ENCODE measurements around the gene AKAP7.

Gene AKAP7

DNA sequence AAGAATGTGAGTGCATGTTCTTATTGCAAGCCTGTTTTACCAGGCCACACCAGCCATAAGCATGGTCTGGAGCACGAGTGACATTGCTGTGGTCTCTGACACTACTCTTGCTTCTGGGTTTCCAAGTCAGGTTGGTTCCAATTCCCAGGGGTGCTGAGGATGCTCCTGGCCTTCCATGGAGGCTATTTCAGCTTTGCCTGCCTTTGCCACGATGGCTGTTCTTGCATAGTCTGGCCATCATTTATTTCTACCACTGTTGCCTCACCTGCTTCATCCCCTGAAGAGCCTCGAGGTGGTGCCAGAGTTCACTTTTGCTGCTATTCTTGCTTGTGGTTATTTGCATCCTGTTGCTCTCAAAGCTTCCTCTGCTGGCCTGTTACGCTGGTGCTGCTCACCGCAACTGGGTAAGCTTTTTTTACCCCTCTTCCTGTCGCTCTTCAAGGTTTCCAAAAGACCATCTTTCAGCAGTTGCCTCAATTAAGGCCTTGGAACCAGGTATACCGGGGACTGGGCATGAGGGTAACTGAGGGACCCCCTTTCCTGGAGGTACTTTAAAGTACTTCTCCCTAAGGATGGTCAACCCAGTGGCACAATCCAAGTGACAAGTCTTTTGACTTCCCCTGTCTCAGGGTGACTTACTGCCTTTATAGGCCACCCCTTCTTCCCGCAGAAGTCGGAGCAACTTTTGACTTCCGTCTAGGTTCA, 64.5 kb downstream of the AKAP7 start:
- peak; percentile 43 for DNase-seq (ENCODE audit: low spot score)

DNA sequence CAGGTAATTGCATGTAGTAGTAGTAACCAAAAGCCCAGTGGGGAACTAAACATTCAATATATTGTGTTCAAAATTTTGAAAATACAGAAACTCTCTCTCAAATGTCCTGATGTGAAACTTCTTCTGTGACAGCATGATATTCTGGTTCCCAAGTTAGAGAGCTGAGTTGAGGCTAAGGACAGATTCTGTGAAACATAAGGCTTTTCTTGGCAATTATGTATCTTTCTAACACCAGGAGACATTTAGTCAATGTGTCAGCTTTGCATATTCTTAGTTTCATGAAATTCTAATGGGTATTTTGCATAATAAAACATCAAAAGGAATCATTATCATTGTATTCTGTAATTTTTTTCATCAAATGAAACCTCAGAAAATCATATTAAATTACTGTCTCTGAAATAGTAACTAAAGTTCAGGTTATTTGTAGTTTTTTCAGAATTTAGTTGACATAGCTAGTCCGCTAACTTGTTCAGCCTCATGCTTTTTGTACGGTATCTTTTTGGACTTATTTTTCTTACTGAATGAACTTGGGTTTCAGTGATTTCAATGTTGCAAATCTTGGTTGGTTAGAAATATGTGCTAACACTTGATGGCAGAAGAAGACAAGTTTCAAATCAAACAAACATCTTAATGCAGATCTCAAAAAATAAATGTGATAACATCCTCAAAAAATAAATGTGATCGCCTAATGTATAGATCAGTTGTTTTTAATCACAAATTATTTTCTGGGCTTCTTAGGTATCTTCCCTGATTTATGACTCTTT, 70.4 kb downstream of the AKAP7 start:
- DNase-seq (ENCODE audit: low spot score) = no peak

DNA sequence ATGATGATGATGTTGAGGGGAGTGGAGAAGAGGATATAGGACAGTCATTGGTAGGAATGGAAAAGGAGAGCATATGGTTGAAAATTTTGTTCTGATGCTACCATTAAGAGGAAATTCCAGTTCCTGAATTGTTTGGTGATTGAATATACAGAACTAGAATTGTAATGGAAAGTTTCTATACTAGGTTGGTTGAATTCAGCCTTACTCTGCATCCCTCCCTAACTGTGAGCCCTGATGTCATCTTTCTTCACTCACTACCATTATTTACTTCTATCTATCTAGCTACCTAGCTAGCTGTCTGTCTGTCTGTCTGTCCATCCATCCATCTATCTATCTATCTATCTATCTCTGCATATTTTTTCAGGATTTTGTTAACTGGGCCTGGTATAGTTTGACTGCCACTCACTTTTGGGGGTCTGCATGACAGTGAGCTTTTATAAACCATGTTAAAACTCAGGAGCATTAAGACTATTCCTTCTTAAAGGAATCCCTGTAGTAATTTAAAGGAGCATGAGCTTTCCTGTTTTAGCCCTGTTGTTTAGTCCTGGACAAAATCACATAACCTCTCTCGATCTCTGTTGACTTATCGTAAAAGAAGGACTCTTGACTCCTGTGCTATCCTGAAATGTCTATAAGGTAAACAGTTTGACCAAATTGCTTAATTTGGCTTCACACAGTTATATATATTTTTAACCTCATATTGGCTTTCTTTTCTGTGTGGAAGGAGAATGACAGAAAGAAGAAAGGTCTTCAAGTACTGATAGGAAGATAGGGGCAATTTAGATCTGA, 71.4 kb downstream of the AKAP7 start:
- no peak for DNase-seq (ENCODE audit: low spot score)

DNA sequence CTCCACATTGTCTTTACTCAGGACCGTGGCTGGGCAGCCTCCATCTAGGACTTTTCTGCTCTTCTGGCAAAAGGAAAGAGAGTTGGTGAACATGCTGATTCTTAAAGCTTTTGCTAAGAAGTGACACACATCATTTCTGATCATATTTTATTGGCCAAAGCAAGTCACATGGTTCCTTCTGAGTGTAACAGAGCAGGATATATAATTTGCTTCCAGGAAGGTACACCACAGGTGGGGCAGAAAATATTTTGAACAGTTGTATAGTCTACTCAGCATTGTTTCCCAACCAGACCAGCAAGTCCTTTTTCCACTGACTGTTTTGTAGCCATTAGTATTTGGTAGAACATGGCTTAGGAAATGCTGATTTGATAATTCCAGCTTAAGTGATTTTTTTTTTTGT, 73.5 kb downstream of the AKAP7 start:
- no peak for DNase-seq (ENCODE audit: low spot score)

DNA sequence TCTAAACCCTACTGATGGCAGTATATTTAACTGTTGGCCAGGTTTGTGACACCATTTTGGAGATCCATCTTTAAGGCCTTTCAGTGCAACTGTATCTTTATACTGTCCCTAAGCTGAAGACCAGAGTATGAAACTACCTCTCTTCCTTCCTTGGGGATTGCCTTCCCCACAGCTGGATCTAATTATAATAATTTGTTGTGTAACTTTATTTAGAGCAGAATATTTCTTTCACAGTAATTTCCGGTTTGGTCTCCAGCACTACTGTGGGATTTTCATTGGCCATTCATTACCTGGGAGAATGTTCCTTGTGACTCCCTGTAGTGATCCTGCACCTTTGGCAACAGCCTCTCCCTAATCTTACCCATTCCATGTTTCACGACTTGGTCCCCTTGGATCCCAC, 75.2 kb downstream of the AKAP7 start:
- no peak for DNase-seq (ENCODE audit: low spot score)

DNA sequence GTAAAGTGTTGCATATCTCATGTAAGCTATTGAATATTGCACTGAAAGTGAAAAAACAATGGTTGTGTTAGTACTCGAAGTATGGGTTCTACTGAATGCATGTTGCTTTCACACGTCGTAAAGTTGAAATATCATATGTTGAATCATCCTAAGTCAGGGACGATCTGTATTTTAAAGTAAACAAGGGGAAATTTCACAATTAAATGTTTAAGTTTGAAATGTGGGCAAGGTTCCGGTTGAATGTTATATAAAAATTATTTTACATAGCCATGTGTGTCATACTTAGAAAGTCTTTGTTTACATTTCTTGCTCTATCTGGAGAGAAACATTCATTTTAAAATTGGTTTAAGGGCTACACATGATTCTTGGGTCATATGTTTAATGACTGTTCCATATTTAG, 76.8 kb downstream of the AKAP7 start:
- no peak for DNase-seq (ENCODE audit: low spot score)

DNA sequence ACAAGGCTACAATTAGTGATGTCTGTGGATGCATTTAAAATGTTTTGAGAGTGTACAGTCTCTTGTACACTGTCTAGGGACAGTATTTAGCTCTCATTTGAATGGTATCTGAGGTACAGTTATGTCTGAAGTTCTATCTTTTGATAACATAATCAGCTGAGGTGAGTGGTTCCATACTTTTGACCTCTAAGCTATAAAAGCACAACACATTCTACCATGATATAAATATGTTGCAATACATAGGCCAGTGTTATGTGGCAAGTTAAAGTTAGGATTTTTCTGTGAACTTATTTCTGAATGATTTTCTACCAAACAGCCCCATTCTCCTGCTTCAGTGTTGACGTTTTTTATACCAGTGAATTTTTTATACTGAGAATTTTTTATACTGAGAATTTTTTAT, 77.6 kb downstream of the AKAP7 start:
- DNase-seq (ENCODE audit: low spot score) = no peak

DNA sequence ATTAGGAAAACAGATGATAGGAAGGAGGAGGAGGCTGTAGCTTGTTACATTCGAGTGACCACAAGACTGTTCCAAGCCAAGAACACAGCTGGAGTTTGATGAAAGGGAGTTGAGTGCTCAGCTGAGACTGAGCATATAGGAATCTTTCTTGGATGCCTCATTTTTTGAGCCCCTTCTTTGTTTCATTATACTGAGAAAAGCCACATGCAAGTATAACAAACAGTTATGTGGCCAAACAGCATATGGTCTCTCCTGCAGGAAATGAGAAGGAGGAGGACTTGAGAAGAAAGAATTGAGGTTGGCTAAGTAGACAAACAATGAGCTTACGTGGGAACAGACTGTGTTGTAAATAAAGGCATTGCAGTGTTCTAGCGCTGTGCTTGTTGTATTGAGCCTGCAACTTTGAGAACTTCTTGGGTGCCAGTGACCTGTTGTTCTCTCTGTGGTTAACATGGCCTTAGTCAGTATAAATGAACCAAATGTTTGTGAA, 78.3 kb downstream of the AKAP7 start:
- no peak for DNase-seq (ENCODE audit: low spot score)

DNA sequence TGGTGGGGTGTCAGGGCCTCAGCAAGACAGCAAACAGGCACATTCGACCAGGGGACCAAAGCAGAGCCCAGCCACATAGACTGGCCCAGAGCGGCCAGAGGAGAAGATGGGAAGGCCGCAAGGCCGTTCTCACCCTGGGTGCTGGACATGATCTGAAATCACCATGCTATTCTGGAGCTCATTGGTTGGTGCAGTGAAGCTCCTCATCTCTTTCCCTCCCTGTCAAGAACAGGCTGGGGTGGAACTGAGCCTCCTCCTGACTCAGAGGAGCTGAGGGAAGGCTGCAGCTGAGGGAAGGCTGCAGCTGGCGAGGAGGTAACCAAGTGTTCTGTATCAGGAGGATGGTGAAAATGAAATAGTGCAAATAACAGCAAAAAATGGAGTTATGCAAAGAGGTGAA, 80.0 kb downstream of the AKAP7 start:
- DNase-seq (ENCODE audit: low spot score) = no peak

DNA sequence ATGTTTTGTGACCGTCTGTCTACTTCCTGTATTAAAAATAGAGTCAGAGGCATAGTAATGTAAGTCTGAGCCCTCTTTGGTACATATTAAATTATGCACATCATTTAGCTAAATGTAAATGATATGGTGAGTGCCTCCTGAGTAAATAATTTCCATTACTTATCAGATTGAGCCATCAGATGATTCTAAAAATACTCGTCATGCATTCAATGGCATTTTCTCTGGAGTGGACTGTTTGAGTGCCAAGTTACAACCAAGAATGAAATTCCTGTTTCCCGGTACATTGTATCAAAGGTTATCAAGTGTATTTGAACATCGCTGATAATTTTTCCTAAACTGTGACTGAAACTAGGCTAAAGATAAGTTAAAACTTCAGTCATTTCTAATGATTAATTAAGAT, 81.0 kb downstream of the AKAP7 start:
- DNase-seq (ENCODE audit: low spot score) = no peak

DNA sequence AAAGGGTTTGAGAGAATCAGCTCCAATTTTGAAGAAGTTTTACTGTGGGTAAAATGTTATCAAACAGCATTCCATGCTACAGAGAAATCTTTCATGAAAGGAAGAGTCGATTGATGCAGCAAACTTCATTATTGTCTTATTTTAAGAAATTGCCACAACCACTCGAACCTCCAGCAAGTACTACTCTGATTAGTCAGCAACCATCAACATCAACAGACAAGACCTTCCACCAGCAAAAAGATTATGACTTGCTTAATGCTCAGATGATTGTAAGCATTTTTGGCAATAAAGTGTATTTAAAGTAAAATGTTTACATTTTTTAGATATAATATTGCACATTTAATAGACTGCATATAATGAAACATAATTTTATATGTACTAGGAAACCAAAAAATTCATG, 87.5 kb downstream of the AKAP7 start:
- DNase-seq (ENCODE audit: low spot score) = no peak

DNA sequence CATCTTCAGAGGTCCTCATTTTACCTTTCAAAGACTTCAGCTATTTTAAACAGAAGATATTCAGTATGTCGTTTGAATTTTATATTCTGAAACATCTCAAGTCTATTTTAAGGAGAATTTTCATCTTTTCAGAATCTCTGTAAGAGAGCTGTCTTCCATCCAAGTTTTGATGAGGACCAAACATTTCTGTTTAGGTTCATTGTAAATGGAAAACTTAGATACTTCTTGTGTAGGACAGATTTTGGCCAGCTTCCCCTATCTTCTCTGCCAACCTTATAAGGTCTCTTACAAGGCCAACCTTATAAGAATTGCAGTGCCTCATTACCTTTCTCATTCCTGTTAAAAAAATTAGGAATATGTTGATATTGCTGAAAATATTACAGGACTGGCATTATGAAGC, 88.1 kb downstream of the AKAP7 start:
- no peak for DNase-seq (ENCODE audit: low spot score)

DNA sequence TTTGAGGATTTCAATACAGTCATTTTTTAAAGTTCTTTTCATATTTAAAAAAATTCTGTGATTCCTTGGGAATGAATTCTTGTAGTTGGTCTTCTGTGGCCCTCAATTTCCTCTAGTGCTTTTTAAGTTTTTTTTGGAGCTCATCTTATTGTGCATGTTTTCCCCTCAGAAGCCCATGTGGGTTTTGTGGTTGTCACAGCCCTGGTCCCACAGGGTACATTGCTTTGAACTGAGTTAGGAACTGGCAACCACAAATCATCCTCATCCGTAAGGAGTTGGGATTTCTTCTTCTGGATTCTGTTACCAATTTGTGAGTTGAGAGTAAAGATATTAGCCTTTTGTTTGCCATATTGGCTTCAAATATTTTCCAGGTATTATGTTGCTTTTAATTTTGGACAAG, 89.9 kb downstream of the AKAP7 start:
- DNase-seq (ENCODE audit: low spot score) = no peak

DNA sequence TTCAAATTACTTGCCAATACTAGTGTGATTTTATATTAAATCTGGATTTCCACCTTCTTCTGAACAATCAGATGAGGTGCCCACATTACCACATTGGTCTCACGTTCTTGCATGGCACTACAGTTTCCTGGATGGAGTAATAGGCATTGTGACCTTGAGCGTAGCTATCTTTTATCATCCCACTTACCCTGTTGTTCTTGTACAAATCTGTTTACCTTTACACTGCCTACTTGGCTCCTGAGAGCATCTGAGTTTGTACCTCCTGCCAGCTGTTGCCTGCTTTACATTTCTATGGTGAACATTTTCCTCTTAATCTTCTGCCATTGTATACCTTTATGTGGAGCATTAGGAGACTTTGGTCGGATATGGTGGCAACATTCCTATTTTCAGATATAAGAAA, 90.7 kb downstream of the AKAP7 start:
- DNase-seq (ENCODE audit: low spot score) = no peak

DNA sequence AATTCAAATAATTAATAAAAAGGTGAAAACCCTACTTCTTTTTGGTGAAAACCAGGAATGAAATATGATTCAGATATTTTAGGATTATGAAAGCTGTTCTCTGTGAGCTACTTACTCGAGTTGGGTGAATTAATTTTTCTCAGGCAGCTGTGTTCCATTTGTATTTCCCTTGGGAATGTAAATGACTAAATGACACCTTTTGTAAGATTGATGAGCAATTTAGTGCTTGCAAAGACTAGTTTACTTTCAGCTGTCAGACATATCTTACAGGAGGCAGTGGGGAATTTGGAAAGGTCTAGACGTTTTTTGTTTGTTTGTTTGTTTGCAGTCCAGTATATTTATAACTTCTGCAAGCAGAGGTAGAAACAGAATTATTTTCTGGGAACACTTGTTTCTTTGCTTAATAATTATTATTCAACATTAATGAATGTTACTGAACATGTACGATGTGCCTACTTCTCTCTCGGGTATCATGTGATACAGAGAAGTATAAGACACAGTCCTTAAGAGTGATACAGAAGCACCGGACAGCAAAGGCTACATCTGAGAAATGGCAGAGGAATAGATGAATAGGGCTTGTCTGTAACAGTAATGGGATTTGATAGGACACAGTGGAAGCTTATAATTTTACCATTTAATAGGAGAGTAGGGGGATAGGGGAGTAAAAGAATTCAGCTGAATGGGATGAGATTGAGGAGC, 91.3 kb downstream of the AKAP7 start:
- DNase-seq (ENCODE audit: low spot score) = no peak

DNA sequence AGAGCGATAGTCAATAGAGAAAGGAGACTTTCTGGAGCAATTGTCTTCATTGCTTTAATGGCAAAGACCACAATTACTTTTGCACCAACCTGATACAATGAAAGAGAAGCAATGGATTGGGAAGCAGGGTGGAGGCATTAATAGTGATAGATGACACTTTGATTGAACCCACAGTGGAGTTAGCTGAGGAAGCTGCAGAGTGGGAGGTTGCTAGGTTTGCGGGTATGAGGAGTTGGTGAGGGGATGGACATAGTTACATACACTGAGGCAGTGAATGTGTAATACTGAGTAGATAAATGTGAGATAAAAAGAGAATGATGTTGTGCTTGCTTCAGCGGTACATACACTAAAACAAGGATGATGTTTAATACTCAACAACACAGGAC, 91.9 kb downstream of the AKAP7 start:
- no peak for DNase-seq (ENCODE audit: low spot score)

DNA sequence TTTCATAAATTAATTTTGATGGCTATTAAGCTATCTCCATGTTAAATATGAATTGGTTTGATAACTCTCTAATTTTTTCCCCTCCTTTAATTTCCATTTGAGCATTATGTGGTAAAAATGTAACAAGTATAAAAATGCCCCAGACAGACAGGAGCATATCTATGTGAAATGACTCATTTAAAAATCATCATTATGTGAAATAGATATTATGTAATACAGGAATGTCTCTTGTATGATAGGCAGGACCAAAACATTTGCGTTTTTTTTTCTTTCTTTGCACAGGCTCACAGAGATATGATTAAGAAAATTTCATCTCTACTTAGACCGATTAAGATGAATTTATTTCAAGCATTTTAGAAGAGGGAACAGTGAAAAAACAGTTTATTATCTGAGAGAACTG, 95.8 kb downstream of the AKAP7 start:
- DNase-seq (ENCODE audit: low spot score) = no peak

DNA sequence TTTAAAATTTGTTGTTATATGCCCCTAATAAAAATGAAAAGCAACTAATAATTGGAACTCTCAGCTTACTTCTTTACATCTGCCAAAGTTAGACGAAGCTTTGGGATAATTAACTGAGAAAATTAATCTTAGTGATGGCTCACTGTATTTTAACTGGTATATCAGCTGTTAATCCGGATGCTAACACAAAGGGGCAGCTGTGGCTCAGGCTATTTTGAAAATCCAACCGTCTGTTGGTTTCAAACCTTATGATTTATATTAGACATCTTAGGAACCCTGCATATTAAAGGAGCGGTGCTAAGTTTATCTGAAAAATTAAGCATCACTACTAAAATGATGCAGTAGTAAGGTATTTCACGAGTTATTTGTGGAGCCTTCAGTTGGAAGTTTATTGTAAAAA, 96.6 kb downstream of the AKAP7 start:
- DNase-seq (ENCODE audit: low spot score) = no peak

DNA sequence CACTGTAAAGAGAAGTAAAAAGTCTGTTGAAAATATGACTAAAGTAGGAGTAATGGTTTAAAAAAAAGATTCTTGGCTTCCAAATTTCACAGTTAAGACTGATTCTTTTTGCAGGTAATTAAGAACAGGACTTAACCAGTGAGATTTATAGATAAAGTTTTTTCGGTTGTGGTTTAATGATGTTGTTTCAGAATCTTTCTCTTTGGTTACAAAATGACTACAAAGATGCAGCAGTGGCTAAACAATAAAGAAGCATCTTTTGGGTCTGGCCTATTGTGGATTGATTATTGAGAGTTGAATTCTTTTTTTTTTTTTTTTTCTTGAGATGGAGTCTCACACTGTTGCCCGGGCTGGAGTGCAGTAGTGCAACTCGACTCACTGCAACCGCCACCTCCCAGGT, 109.7 kb downstream of the AKAP7 start:
- no peak for DNase-seq (ENCODE audit: low spot score)

DNA sequence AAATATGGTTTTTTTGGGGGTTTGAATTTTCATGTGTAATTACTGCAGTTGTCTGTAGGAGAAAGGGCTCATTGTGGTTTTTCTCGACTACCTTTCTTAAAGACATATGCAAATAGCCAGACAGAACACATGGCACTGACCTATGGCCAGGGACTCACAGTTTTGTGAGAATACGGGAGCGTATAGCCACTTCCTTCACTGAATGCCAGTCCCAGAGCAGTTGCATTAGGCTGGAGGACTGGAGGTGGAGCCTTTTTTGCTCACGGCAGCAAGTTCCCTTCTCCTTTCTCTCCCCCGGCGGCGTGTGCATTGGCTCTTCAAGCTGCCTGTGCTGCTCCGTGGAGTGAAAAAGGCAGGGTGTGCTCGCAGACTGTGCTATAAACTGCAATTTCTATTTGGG, 114.9 kb downstream of the AKAP7 start:
- DNase-seq (ENCODE audit: low spot score) = peak; percentile 92

DNA sequence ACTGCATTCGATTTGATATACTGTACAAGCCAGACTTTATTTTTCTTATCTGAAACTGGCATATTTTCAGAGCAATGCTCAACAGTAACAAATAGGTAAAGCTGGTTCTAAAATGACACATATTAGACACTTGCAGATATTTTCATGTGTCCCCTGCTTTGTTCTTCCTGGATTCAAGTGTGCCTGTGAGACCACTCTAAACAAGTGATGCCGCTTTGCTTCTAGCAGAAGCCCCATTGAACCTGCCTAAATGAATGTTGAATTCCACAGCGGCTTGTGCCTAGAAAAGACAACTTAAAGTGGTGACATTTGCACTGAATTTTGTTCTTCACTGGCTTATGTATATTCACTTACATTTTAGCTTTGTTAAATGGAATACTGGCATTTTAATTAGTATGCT, 115.7 kb downstream of the AKAP7 start:
- DNase-seq (ENCODE audit: low spot score) = no peak

DNA sequence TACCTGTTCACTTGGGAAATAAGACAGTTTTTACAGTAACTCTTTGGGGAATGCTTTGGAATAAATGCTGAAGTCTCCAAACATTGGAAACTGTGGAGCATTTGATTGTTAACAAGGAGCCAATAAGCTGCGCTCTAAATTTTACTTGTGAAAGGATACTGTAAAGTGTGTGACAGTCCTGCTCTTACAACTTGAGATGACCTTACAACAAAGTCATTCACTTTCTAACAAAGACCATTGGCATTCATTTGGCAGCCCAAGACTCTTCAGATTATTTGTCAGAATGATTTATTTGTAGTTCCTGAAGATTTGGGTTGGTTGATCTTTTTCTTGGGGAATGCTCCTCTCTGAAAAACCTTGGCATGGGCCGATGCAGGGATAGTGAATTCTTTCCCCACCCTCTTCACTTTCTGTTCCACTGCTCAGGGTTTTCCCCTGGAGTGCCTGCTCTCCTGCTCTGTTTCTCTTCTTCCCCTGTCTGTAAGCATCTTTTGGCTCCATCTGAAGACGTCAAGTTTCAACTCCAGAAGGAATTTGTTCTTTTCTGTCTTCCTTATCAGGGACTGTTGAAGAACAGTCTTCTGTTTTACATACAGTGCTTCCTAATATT, 116.4 kb downstream of the AKAP7 start:
- no peak for DNase-seq (ENCODE audit: low spot score)

Measured in Ammon's horn (tissue), 1 donor.